HG02610 (cell line): ENCODE data around the gene GTF2E1.
A peak's percentile ranks its signal among the peaks of the same experiment; 100 is the strongest.
"Not testable (repeated sequence)": the region's sequence is repeated elsewhere in the genome, so short reads cannot be mapped to it uniquely, and the experiment has no call there.

Experiments
- ATAC-seq: cut with Tn5 transposase; IDR thresholded peaks from one replicate; pipeline ENCODE4 v1.9.1; 2021; ENCODE audit warnings: mild to moderate bottlenecking, moderate library complexity; ENCODE audit not compliant: unreplicated experiment

The GTF2E1 gene

GRCh38 chr3:120742198-120742848 lies at the start of gene GTF2E1, which contains the start of gene RABL3:
TSS of gene GTF2E1 (plus strand) at chr3:120742744. CDS start at chr3:120750553, 7,809 bp downstream.
TSS of gene RABL3 (minus strand) at chr3:120742516. CDS start at chr3:120742507, 9 bp downstream.
- ATAC-seq: peak; percentile 99

GRCh38 chr3:120693439-120694171 lies 48.9 kb upstream of the GTF2E1 start:
- ATAC-seq: no peak

GRCh38 chr3:120699333-120699732 lies 43.2 kb upstream of the GTF2E1 start:
- no peak for ATAC-seq

GRCh38 chr3:120705884-120706582 lies 36.5 kb upstream of the GTF2E1 start:
- no peak for ATAC-seq

- ATAC-seq: peak; percentile 44
Observed at GRCh38 chr3:120706950-120707349, 35.6 kb upstream of the GTF2E1 start.

- peak; percentile 75 for ATAC-seq
Observed at GRCh38 chr3:120708408-120708807, 34.1 kb upstream of the GTF2E1 start.

GRCh38 chr3:120710369-120710768 lies 32.2 kb upstream of the GTF2E1 start:
- no peak for ATAC-seq

- ATAC-seq: no peak
Observed at GRCh38 chr3:120713262-120713661, 29.3 kb upstream of the GTF2E1 start.

GRCh38 chr3:120719167-120719834 lies 23.2 kb upstream of the GTF2E1 start:
- ATAC-seq: not testable (repeated sequence)

- ATAC-seq: no peak
Observed at GRCh38 chr3:120726791-120727190, 15.8 kb upstream of the GTF2E1 start.

- no peak for ATAC-seq
Observed at GRCh38 chr3:120730576-120731542, 11.7 kb upstream of the GTF2E1 start.

GRCh38 chr3:120738006-120738405 lies 4.5 kb upstream of the GTF2E1 start:
- ATAC-seq: not testable (repeated sequence)

GRCh38 chr3:120741320-120741719 lies 1.2 kb upstream of the GTF2E1 start:
- ATAC-seq: no peak

GRCh38 chr3:120741837-120742197 lies 727 bp upstream of the GTF2E1 start:
- peak; percentile 16 for ATAC-seq

GRCh38 chr3:120742849-120743365 lies 363 bp downstream of the GTF2E1 start:
- peak; percentile 8 for ATAC-seq

GRCh38 chr3:120743556-120744195 lies 1.1 kb downstream of the GTF2E1 start:
- ATAC-seq: no peak

- no peak for ATAC-seq
Observed at GRCh38 chr3:120745466-120745865, 2.9 kb downstream of the GTF2E1 start.

- ATAC-seq: no peak
Observed at GRCh38 chr3:120749843-120750242, 7.3 kb downstream of the GTF2E1 start.

GRCh38 chr3:120752230-120752629 lies 9.7 kb downstream of the GTF2E1 start:
- no peak for ATAC-seq
